ENCODE results near the gene NRXN3.

Gene NRXN3

DNA sequence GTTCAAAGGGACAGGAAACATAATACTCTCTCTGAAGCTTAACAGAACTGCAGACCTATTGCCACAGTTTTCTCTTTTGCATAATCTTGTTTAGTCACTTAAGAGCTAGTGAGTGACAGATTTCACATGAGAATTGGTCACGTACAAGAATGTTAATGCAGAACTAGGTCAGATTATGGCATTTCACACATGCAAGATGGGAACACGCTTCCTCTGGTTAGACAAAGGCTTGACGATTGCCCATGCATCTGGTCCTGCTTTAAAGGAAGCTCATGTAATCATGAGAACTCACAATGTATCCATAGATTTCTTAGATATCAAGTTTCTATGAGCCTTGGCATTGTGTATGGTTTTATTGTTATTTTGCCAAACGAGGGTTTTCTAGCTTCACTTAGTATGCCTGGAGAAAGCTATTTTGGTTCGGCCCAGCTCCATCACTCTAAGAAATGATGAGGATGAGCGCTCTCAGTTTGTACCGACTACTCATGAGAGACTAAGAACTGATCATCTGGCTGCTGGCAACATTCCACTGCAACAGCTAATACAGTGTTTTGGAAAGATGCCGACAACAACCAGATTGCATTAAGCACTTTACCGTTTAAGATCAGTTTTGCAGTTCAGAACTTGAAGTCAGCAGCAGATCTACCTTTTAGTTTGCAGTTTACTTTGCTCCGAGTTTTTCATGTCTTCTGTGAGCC, 1661.2 kb downstream of the NRXN3 start:
- no peak for DNase-seq (ENCODE audit: low read depth in 2 of 2, low spot score in 1 of 2)

DNA sequence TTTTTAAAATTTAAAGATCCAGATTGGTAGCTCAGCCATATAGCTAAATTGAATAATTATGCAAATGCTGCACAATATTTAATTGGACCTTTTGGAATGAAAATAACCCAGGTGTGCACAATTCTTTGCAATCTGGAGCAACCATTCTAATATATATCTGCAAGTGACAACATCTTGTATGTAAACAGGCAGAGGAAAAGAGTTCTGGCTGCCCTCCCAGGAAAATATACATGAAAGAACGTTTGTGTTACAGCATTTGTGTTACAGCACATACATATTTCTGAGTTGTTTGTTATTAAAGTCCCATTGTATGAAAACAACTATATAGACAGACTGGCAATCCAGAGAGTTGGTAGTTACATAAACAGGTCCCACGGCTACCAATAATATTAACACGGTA, 1663.6 kb downstream of the NRXN3 start:
- no peak for DNase-seq (ENCODE audit: low read depth in 2 of 2, low spot score in 1 of 2)

DNA sequence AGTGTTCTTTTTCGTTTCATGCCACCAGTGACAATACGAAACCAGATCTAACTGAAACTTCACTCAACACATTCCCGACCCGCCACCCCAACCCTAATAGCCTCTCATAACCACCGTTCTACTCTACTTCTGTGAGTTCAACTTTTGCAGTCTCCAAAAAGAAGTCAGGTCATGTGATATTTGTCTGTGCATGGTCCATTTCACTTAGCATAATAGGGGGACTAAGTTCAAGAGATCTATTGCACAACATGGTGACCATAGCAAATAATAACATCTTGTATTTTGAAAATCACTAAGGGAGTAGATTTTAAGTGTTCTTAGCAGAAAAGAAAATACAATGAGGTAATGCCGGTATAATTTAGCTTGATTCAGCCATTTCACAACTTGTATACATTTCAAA, 1664.7 kb downstream of the NRXN3 start:
- no peak for DNase-seq (ENCODE audit: low read depth in 2 of 2, low spot score in 1 of 2)

DNA sequence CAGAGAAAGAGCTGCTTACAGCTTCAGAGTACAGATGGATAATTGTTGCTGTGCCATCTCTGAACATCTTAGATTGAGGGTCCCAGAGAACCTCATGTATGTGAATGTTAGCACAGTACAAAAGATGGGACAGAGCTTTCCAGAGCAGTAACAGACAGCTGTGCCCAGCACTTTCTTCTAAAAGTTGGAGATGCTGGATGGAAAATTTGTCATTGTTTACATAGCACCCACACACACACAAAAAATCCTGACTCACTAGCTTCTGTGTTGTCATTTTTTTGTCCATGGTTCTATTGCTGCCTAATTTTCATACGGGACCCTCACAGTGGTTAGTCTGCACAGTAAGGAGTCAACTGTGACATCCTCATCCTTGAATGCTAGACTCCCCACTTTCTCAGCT, 1666.4 kb downstream of the NRXN3 start:
- DNase-seq (ENCODE audit: low read depth in 2 of 2, low spot score in 1 of 2): no peak

DNA sequence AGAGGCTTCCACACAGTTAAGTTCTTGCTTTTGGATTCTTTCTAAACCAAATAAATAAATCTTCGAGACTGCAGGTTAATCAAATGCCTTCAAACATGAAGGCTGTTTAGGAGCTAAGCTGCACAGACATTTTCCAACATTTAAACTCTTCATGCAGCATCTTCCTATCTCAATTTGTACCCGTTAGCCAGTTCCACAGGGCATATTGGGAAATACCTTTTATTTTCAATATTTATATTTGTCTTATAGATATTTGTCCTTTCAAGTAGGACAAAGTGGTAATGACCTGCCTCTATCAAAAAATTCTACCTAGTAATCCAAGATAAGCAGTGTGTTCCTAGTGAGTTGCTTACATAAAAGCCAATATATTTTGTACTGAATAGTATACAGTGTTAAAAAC, 1667.5 kb downstream of the NRXN3 start:
- no peak for DNase-seq (ENCODE audit: low read depth in 2 of 2, low spot score in 1 of 2)

DNA sequence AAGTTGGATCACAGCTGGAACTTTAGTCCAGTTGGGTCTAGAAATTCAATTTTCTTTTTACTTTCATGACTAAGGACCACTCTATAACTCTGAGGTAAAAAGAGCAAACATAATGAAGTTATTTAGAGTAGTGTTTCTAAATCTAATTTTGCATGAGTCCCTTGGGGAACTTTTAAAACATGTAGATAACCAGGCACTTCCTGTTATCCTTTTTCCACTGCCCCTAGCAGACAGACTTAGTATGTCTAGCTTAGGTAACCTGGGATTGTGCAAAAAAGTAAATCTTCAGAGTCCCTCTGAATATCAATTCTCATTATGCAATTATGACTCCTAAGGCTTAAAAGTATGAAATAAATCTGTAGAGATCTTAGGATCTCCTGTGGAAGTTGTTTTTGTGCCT, 1669.9 kb downstream of the NRXN3 start:
- DNase-seq (ENCODE audit: low read depth in 2 of 2, low spot score in 1 of 2): no peak

DNA sequence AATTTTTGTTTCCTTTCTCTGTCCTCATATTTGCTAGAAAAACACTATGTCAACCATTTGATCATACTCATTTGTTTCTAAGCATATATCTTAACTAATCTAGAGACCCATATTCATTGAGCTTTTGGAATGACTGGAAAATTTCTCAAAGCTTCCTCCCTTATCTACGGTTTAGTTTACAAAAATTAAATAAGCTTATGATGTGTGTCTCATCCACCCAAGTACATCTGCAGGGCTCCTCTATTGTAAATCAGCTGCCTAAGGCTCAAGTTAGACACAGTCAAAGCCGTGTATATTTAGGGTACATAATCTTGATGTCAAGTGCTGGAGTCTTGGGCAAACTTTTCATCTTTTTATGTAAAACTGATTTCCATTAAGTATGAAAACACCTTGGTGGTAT, 1670.7 kb downstream of the NRXN3 start:
- DNase-seq (ENCODE audit: low read depth in 2 of 2, low spot score in 1 of 2): no peak

DNA sequence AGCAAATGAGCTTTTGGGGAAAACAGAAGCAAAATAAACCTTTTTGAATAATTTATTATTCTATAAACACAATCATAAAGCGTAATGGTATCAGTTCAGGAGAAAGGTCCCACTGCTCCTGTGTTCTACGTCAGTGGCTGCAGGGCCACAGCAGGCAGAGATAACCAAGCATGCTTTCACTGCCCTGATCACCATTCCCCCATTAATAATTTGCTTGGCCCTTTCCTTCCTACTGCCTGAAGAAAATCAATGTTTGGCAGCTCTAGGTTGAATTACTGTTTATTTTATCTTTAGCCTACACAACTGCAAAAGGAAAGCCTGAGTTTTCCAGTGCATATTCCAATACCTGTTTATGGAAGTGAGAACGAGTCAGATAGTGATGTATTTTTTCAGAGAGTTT, 1671.3 kb downstream of the NRXN3 start:
- DNase-seq (ENCODE audit: low read depth in 2 of 2, low spot score in 1 of 2): no peak

DNA sequence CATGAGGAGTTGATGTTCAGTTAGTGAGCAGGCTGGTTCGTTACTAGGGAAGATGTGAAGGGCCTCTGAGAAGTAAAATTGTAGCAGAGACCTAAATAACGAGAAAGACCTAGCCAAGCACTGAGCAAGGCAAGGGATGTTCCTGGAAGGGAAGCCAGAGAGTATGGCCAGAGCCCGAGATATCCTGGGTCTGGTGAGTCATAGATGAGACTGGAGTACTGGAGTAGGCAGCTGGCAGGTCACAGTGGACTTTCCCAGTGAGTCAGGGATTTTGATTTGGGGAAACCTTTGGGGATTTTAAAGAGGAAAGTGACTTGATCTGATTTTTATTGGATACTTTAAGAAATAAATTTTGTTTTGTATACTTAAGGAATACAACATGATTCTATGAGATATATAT, 1672.1 kb downstream of the NRXN3 start:
- DNase-seq (ENCODE audit: low read depth in 2 of 2, low spot score in 1 of 2): no peak

DNA sequence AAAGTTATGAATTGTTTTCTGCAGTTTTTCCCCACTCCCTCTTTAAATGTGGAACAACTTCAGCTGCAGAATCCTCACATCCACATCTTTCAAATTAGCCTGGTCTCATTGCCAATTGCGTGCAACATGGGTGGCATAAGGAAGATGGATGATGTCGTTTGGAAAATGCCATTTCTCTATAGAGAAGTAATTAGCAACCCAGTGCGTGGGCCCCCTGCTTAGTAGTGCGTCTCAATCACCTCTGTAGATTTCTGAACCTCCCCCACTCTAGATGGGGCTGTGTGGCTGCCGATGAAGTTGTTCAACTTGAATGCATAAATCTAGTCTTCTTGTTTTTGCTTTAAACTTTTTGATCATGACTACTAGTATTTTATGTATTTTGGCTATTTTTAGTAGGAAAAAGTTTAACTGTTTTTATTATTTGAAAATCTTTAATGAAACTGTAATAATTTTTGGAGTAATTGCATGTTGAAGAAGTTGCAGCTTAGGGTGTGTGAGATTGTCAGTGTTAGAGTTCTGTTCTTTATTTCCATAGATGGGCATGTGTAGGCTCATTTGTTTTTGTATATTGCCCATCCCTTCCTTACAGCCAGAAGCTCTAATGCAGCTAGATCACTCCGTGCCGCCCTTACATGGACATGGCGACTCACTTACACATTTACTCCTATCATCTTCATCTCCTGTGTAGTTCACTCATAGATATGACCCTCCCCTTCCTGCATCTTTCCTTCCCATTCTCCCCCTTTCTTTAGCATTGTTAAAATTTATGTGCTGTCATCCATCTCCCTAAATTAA, 1683.0 kb downstream of the NRXN3 start:
- DNase-seq (ENCODE audit: low read depth in 2 of 2, low spot score in 1 of 2): no peak

DNA sequence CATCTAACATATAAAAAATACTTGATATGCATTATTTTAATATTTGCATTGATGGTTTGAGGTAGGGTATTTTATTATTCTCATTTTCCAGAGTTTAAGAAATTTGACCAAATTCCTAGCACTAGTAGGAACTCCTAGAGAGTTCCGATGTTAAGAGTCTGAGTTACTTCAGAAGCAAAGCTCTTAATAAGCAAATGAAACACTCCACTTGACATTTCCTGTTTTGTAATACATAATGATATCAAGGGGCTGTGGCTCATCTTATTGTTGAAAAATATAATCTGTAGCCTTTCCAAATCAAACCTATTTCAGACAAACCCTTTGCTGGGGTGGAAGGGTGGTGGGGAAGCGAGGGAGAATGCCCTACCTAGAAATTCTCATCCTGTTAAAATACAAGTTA, 1685.6 kb downstream of the NRXN3 start:
- no peak for DNase-seq (ENCODE audit: low read depth in 2 of 2, low spot score in 1 of 2)

DNA sequence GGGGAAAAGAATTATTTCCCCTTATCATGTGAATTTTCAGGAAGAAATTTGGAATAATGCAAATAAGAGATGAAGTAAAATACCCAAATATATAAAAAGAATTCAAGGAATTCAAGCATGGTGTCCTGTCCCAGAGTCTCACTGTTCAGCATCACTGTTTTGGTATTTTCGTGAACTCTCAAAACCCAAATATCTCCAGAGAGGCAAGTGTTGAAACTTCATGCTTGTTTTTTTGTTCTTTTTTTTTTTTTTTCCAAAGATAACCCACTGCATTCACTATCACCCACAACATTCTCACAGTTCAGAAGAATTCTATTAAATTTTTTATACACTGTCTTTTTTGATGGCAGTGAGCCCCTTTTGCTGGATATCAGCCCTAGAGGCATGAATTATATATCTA, 1686.2 kb downstream of the NRXN3 start:
- no peak for DNase-seq (ENCODE audit: low read depth in 2 of 2, low spot score in 1 of 2)

DNA sequence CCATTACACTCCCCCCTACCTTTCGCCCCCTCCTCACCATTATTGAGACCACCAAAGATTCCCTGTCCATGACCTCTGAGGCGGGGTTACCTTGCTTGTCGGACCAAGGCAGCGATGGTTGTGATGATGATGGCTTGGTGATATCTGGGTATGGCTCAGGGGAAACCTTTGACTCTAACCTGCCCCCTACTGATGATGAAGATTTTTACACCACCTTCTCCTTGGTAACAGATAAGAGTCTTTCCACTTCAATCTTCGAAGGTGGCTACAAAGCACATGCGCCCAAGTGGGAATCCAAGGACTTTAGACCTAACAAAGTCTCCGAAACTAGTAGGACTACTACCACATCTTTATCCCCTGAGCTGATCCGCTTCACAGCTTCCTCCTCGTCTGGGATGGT, 1690.9 kb downstream of the NRXN3 start:
- DNase-seq (ENCODE audit: low read depth in 2 of 2, low spot score in 1 of 2): no peak

DNA sequence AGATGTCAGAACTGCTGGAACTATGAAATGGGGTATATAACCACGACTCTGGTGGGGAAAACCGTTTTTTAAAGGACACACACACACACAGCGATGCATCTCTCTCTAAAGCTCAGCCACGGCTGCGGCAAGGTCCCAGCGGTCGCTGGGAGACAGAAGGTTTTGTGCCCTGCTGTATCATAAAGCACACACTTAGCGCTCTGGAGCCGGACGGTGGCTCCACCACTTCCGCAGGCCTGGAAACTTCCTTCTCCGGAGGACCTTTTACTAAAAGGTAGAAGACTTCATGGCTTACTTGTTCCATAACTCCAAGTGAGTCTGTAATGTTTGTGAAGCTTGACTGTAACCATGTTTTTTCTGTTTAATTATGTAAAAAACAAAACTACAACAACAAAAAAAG, 1691.9 kb downstream of the NRXN3 start:
- no peak for DNase-seq (ENCODE audit: low read depth in 2 of 2, low spot score in 1 of 2)

DNA sequence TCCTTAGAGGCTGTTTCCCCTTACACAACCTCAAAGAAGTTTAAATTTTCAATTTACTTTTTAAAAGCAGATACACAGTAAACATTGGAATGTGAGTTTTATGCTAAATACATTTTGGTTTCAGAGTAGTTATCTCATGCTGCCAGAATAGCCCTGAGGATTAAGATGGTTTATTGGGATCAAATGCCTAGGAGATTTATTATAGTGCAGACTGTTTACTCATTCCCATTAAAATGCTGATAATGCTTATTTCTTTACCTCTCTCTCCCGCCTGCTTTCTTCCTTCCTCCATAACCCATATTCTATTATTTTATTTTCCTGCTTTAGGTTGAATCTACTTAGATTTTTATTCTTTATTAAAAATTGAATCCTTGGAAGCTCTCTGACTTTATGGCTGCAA, 1701.0 kb downstream of the NRXN3 start:
- DNase-seq (ENCODE audit: low read depth in 2 of 2, low spot score in 1 of 2): no peak

DNA sequence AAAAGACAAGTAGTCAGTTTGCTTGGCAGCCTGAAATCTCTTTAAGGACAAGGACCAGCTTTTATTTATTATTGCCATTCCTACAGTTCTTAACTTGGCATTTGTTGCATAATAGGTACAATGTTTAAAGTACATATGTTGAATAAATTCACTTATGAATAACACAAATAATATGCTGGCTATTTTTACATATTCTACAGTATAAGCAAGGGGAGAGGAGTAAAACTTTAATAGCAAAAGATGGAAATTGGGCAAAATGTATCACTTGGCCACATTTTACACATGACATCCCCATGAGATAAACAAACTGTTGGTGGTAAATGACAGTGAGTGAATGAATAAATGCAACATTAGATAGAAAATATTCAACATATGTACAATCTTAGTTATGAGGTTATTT, 1708.1 kb downstream of the NRXN3 start:
- no peak for DNase-seq (ENCODE audit: low read depth in 2 of 2, low spot score in 1 of 2)

DNA sequence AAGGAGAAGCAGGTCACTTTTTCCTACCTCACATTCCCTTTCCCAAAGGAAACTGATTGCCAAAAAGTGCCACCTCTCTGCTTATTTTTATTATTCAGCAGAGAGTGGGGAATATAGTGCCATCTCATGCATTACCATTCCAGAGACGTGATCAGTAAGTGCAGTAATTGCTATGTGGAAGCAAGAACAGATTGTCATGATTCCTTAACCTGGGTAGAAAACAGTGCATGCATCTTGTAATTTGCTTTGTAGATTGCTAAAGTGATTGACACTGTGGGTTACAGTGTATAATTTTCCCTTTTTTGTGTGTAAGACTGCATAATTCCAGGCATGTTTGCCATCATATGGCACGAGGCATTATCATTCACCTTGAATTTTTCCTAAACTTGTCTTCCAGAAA, 1708.6 kb downstream of the NRXN3 start:
- DNase-seq (ENCODE audit: low read depth in 2 of 2, low spot score in 1 of 2): no peak

DNA sequence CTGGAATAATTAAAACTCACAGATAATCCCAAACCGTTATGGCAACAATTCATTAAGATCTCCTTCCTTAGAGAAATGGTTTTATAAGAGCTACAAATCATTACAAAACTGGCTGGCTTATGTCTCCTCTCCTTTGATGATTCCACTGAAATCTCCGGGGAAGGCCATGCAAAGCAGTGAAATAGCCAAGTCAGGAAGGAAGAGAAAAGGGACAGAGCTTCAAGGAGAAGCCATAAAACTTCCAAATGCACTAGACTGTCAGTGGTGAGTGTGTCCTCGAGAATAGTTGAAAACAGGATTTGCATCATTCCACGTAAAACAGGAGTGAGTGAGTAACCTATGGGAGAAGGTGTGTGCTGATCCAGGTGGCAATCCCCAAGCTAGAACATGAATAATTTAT, 1711.1 kb downstream of the NRXN3 start:
- no peak for DNase-seq (ENCODE audit: low read depth in 2 of 2, low spot score in 1 of 2)

DNA sequence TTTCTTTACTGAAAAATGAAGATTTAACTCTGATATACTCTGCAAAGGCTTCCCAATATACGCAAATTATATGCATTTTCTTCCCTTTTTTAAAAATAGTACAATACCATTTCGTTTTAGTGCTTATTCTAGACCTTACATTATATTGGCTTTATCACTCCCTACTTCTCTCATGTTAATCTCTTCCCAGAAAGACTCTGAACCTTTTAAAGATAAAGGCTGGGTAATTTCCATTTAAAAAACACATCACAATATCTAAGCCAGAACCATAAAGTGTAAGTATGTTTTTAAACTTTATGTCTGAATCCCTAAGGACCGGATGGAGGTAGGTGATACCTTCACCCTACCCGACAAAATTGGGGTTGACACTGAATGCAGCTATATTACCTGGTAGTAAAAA, 1720.4 kb downstream of the NRXN3 start:
- no peak for DNase-seq (ENCODE audit: low read depth in 2 of 2, low spot score in 1 of 2)

DNA sequence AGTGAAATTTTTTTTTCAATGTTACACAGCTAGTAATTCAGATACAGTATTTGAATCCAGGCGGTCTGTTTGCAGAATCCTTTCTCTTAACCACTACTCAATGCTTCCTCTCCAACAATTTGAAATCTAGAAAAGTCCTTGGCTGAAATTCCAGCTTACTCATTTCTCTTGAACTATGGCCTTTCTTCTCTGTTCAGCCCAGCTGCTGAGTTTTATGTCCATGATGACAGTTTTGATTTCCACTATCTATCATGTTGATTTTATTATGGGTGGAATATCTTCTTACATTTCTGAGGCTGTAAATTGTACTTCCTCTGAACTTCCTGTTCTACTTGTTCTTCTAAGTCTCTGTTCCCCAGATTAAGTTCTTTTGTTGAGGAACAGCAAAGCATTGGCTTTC, 1725.8 kb downstream of the NRXN3 start:
- no peak for DNase-seq (ENCODE audit: low read depth in 2 of 2, low spot score in 1 of 2)

DNA sequence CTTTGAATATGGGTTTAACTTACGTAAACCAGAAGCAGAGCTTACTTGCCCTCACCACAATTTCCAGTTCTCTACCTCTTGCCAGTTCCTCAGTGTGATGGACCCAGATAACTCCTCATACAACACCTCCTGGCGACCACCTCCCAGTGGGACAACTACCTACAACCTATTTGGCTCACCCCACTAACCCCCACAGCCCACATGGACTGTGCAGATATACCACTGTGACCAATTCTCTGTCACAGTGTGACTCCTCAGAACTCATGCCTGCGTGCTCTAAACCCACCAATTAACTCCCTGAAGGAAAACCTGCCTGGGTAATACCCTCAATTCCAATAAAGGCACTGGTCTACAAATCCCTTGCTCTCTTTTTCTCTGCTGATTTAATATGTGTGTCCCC, 1729.4 kb downstream of the NRXN3 start:
- DNase-seq (ENCODE audit: low read depth in 2 of 2, low spot score in 1 of 2): no peak

DNA sequence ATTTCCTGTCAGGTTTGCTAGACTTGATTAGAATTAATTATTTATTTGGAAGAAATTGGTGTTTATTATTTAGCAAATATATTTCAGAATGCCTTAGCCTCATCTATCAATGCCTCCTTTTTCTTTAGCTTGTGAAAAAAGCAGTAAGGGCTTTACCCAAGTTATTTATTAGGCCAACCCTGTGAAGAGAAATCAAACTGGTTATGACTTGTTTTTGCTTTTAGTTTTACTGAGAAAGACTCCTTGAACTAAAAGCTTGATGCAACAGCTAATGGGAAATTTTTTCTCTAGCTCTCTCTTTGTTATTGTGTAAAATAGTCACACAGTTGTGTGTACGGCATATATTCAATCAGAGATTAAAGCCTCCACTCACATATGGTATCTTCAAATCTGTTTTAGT, 1734.3 kb downstream of the NRXN3 start:
- no peak for DNase-seq (ENCODE audit: low read depth in 2 of 2, low spot score in 1 of 2)

DNA sequence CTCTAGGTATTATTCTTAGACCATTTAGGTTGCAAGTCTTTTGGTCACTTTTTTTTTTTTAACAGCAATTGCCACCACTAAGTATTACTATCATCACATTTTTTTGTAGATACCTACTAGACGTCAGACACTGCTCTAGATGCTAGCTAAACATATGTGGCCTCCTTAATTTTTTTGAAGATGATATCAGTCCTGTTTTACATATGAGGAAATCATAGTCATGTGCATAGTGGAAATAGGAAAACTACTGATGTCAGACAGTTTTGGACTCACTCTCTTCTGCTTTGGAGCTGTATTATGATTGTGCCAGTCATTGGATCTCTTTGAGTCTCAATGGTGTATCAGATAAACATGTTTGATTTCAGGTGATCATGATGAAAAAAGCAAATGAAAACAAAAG, 1736.8 kb downstream of the NRXN3 start:
- DNase-seq (ENCODE audit: low read depth in 2 of 2, low spot score in 1 of 2): no peak

All from stimulated activated CD8-positive, alpha-beta memory T cell treated with anti-CD3 and anti-CD28 coated beads, Interleukin-4, amount 100 ng/mL, for 1 hour (primary cell).